DMS 273 (cell line): ENCODE data around the gene PEAK3.
A peak's percentile ranks its signal among the peaks of the same experiment; 100 is the strongest.
"Not testable (repeated sequence)": the region's sequence is repeated elsewhere in the genome, so short reads cannot be mapped to it uniquely, and the experiment has no call there.

Source experiments
- DNase-seq: peaks from one replicate; lab custom pipeline; 2025; ENCODE audit not compliant: unreplicated experiment; lab: John Stamatoyannopoulos, UW

Gene PEAK3

GRCh38 chr19:2289714-2290435, 7.9 kb upstream of the PEAK3 start:
- peak; percentile 49 for DNase-seq

- DNase-seq: no peak
Measured at GRCh38 chr19:2288818-2289713, 7.1 kb upstream of the PEAK3 start.

GRCh38 chr19:2288338-2288817, 6.4 kb upstream of the PEAK3 start:
- no peak for DNase-seq

- DNase-seq: no peak
Measured at GRCh38 chr19:2287585-2288337, 5.8 kb upstream of the PEAK3 start.

GRCh38 chr19:2286402-2287140, 4.6 kb upstream of the PEAK3 start:
- DNase-seq: no peak

- no peak for DNase-seq
Measured at GRCh38 chr19:2283835-2284507, 2.0 kb upstream of the PEAK3 start.

- no peak for DNase-seq
Measured at GRCh38 chr19:2282862-2283237, 875 bp upstream of the PEAK3 start.

- DNase-seq: not testable (repeated sequence)
Measured at GRCh38 chr19:2281265-2282061, 512 bp downstream of the PEAK3 start.

GRCh38 chr19:2280633-2281264, 1.2 kb downstream of the PEAK3 start:
- no peak for DNase-seq

GRCh38 chr19:2278459-2279158, 3.4 kb downstream of the PEAK3 start:
- DNase-seq: no peak

- DNase-seq: no peak
Measured at GRCh38 chr19:2277138-2277537, 4.8 kb downstream of the PEAK3 start.

GRCh38 chr19:2276429-2276986, 5.5 kb downstream of the PEAK3 start:
- DNase-seq: no peak

- DNase-seq: no peak
Measured at GRCh38 chr19:2275588-2276428, 6.2 kb downstream of the PEAK3 start.

GRCh38 chr19:2274931-2275535, 6.9 kb downstream of the PEAK3 start:
- DNase-seq: peak; percentile 87

GRCh38 chr19:2274185-2274711, 7.7 kb downstream of the PEAK3 start:
- DNase-seq: no peak
